ENCODE measurements around the gene MTARC2.

GRCh38 chr1:220770245-220770913 lies 22.3 kb downstream of the MTARC2 start:
- no peak for TF ChIP-seq CTCF (IDR thresholded peaks at IDR 0.05; ENCODE audit: low read depth, low read length)
- no peak for TF ChIP-seq EZH2phosphoT487 (IDR thresholded peaks at IDR 0.05; ENCODE audit: low read depth)

All from OCI-LY3 (cell line).